ENCODE measurements around the gene KRTAP4-12.
"Not testable (repeated sequence)": the region's sequence is repeated elsewhere in the genome, so short reads cannot be mapped to it uniquely, and the experiment has no call there.

The KRTAP4-12 gene

GRCh38 chr17:41125064-41125463 is 1.1 kb upstream of the KRTAP4-12 start:
- no peak for DNase-seq (ENCODE audit: low spot score)

GRCh38 chr17:41123292-41123990 is 541 bp downstream of the KRTAP4-12 start:
- DNase-seq (ENCODE audit: low spot score): not testable (repeated sequence)

GRCh38 chr17:41121742-41122141 is 2.2 kb downstream of the KRTAP4-12 start:
- no peak for DNase-seq (ENCODE audit: low spot score)

DNA sequence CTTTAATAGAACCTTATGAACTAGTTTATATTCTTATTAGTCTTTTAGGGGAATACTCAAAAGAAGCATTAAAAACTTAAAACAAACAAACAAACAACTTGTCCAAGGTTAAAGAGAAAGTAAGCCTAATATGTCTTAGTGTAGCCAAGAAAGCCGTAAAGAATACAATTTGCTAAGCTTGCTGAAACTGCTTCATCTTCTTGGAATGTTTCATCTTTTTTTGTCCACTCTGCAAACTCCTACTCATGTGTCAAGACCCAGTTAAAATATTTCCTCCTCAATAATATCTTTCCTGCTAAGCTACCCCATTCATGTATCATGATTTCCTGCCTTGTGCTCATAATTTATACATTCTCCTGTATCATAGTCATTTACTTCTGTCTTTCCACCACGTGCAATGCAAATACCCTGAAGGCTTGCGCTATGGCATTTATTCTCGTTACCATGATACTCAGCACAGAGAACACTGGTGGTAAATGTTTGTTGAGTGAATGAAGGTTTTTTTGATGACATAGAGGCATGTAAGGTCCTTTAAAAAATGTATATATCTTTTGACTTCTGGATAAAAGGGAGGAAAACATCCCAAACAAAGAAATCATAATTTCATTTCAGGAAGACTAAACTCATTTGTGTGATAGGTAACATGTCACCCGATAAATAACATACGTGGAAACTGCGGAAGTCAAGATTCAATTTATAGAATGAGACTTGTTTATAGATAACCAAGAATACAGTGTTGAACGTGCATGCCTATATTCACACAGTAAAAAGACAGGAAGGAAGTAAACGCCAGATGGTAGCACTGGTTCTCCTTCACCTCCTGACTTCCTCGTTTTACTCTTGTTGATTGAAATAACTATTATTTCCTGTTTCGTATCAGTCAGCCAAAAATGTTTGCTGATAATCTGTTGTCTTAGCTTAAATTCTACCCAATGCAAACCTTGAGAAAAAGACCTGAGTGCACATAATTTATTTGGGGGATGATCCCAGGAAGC is 4.0 kb downstream of the KRTAP4-12 start:
- DNase-seq (ENCODE audit: low spot score): not testable (repeated sequence)

GRCh38 chr17:41118721-41119120 is 5.3 kb downstream of the KRTAP4-12 start:
- no peak for DNase-seq (ENCODE audit: low spot score)

DNA sequence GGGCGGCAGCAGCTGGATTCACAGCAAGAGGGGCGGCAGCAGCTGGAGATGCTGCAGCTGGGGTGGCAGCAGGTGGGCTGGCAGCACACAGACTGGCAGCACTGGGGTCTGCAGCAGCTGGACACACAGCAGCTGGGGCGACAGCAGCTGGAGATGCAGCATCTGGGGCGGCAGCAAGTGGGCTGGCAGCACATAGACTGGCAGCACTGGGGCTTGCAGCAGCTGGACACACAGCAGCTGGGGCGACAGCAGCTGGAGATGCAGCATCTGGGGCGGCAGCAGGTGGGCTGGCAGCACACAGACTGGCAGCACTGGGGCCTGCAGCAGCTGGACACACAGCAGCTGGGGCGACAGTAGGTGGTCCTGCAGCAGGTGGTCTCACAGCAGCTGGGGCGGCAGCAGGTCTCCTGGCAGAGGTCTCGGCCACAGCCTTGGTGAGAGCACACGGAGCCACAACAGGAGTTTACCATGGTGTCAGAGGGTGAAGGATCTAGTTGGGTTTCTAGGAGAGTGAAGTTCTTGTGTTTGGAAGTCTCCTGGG is 6.1 kb downstream of the KRTAP4-12 start, which contains the start of gene KRTAP4-11:
TSS of gene KRTAP4-11 (minus strand) at position 528 of the 541 bp plus-strand sequence. CDS start at position 470, 58 bp downstream.
- DNase-seq (ENCODE audit: low spot score): not testable (repeated sequence)

- DNase-seq (ENCODE audit: low spot score): no peak
These were observed 7.7 kb downstream of the KRTAP4-12 start for GRCh38 chr17:41116297-41116696.

GRCh38 chr17:41111151-41111885 is 12.7 kb downstream of the KRTAP4-12 start:
- no peak for DNase-seq (ENCODE audit: low spot score)

GRCh38 chr17:41108728-41109386 is 15.1 kb downstream of the KRTAP4-12 start:
- not testable (repeated sequence) for DNase-seq (ENCODE audit: low spot score)

GRCh38 chr17:41107941-41108450 is 16.0 kb downstream of the KRTAP4-12 start:
- DNase-seq (ENCODE audit: low spot score): no peak

GRCh38 chr17:41105347-41105746 is 18.6 kb downstream of the KRTAP4-12 start, which contains the start of gene KRTAP4-9:
Gene KRTAP4-9, plus strand, starts transcription at chr17:41105389. Its CDS starts 0 bp downstream, at chr17:41105389.
- DNase-seq (ENCODE audit: low spot score): not testable (repeated sequence)

DNA sequence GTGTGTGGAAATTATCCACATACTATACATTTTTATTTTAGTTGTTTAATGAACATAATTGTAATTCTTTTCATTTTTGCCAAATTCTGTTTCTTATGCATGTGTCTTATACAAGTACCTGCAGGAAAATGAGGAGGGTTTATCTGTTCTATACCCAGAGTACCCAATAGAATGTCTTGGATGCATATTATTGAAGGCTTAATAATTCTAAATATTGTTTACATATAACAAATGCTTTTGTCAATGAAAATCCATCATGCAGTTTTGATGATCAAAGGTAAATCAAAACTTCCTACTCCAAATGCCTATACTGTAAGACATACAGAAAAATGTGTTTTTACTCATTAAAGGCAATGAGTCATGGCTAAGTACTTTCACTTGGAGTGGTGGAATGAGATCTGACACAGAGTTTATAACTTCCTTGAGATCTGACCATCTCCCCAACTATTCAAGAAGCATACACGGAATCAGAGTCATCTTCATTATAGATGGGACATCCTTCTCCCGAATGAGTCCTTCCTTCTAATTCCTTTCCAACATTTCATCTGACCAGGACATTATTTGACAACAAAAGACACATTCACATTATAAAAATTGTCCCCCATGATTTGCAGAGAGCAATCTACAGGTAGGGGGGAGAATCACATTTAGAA is 19.5 kb downstream of the KRTAP4-12 start:
- DNase-seq (ENCODE audit: low spot score): not testable (repeated sequence)

- no peak for DNase-seq (ENCODE audit: low spot score)
These were observed 20.1 kb downstream of the KRTAP4-12 start for GRCh38 chr17:41103896-41104295.

DNA sequence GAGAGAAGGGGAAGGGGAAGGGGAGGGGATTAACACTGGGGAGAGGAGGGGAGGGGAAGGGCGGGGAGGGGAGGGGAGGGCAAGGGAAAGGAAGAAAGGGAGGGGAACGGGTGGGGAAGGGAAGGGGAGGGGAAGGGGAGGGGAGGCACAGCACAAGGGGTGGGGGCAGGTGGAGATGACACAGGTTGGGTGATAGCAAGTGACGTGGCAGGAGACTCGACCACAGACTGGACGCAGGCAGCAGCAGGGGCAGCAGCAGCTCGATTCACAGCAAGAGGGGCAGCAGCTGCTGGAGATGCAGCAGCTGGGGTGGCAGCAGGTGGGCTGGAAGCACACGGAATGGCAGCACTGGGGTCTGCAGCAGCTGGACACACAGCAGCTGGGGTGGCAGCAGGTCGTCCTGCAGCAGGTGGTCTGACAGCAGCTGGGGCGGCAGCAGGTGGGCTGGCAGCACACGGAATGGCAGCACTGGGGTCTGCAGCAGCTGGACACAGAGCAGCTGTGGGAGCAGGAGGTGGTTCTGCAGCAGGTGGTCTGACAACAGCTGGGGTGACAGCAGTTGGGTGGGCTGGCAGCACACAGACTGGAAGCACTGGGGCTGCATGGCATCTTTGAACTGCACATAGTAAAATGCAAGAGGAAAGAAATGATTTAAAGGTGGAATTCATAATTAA is 22.3 kb downstream of the KRTAP4-12 start, which contains the start of gene KRTAP4-16:
TSS of gene KRTAP4-16 (minus strand) at position 624 of the 674 bp plus-strand sequence. CDS start at position 624, 0 bp downstream.
- DNase-seq (ENCODE audit: low spot score): no peak

DNA sequence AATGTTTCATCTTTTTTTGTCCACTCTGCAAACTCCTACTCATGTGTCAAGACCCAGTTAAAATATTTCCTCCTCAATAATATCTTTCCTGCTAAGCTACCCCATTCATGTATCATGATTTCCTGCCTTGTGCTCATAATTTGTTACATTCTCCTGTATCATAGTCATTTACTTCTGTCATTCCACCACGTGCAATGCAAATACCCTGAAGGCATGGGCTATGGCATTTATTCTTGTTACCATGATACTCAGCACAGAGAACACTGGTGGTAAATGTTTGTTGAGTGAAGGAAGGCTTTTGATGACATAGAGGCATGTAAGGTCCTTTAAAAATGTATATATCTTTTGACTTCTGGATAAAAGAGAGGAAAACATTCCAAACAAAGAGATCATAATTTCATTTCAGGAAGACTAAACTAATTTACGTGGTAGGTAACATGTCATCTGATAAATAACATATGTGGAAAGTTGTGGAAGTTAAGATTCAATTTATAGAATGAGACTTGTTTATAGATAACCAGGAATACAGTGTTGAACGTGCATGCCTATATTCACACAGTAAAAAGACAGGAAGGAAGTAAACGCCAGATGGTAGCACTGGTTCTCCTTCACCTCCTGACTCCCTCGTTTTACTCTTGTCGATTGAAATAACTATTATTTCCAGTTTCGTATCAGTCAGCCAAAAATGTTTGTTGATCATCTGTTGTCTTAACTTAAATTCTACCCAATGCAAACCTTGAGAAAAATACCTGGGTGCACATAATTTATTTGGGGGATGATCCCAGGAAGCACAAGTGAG is 24.1 kb downstream of the KRTAP4-12 start:
- not testable (repeated sequence) for DNase-seq (ENCODE audit: low spot score)

DNA sequence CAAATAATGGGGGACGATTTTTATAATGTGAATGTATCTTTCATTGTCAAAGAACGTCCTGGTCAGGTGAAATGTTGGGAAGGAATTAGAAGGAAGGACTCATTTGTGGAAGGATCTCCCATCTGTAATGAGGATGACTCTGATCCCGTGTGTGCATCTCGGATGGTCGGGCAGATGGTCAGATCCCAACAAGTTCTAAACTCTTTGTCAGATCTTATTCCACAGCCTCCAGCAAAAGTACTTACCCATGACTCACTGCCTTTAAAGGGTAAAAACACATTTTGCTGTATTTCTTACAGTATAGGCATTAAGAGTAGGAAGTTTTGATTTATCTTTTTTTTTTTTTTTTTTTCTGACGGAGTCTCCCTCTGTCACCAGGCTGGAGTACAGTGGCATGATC is 25.5 kb downstream of the KRTAP4-12 start:
- no peak for DNase-seq (ENCODE audit: low spot score)

DNA sequence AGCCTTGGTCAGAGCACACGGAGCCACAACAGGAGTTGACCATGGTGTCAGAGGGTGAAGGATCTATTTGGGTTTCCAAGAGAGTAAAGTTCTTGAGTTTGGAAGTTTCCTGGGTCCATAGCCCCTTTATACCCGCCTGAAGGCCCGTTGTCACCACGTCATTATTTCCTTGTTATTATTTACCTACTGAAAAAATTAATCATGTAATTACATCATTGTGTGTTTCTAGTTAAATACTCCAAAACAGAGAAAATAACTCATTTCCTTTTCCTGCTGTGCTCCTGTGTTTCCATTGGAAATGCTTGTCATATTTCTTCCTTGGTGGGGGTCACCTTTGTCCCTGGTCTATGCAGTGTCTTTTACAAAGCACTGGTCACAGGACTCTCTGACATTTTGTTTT is 25.9 kb downstream of the KRTAP4-12 start, which contains the start of gene KRTAP4-8:
TSS of gene KRTAP4-8 (minus strand) at position 101 of the 400 bp plus-strand sequence. CDS start at position 43, 58 bp downstream.
- no peak for DNase-seq (ENCODE audit: low spot score)

GRCh38 chr17:41096055-41096454 is 27.9 kb downstream of the KRTAP4-12 start:
- no peak for DNase-seq (ENCODE audit: low spot score)
